Measurements from ENCODE around the gene CCT7. TPM values are rescaled to one million over a fixed set of nuclear protein-coding genes. Genes with fewer than 3 reads are reported as not detected.

Gene CCT7
- polyA plus RNA-seq, 2 of the 4 experiments (the other 2 are of a cell fraction): 685 to 850 TPM

DNA sequence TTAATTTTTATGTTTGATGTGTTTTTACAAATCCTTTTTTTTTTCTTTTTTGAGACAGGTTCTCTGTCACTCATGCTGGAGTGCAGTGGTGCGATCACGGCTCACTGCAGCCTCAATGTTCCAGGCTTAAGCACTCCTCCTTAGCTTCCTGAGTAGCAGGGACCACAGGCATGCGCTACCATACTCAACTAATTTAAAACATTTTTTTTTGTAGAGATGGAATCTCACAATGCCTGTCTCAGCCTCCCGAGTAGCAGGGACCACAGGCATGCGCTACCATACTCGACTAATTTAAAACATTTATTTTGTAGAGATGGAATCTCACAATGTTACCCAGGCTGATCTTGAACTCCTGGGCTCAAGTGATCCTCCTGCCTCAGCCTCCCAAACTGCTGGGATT, 28.5 kb upstream of the CCT7 start:
- ATAC-seq (no peak), DNase-seq (ENCODE audit: low read depth in 1 of 2, low spot score in 1 of 2) (no peak), FAIRE-seq (no peak)
- H3K9me3 ChIP-seq: no peaks in the 10 kb centered on the region
- no peak for TF ChIP-seq NFE2L2 (conservative IDR thresholded peaks at IDR 0.05; ENCODE audit: low read length)
- TF ChIP-seq, protein P1, sequence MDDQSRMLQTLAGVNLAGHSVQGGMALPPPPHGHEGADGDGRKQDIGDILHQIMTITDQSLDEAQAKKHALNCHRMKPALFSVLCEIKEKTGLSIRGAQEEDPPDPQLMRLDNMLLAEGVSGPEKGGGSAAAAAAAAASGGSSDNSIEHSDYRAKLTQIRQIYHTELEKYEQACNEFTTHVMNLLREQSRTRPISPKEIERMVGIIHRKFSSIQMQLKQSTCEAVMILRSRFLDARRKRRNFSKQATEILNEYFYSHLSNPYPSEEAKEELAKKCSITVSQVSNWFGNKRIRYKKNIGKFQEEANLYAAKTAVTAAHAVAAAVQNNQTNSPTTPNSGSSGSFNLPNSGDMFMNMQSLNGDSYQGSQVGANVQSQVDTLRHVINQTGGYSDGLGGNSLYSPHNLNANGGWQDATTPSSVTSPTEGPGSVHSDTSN (IDR thresholded peaks at IDR 0.05): no peak
- no peak overlapping the region for H3K4me2 ChIP-seq
- WGBS (ENCODE audit: missing lambda C conversion rate): 89% methylated on average over 6 of the region's 6 CpGs
- ChIA-PET POLR2A (no interaction called here), CTCF (interaction anchor here (0.6 to 10.2 kb wide), 6 partner anchors 17 to 258 kb away, joined by 3 to 173 read pairs (median 4); no protein-coding TSS in a partner anchor)
- H3K4me1 ChIP-seq: peaks cover 12% of the 10 kb centered on the region
- H3K4me3 ChIP-seq: no peak overlapping the region
- H3K27ac ChIP-seq: no peak overlapping the region

DNA sequence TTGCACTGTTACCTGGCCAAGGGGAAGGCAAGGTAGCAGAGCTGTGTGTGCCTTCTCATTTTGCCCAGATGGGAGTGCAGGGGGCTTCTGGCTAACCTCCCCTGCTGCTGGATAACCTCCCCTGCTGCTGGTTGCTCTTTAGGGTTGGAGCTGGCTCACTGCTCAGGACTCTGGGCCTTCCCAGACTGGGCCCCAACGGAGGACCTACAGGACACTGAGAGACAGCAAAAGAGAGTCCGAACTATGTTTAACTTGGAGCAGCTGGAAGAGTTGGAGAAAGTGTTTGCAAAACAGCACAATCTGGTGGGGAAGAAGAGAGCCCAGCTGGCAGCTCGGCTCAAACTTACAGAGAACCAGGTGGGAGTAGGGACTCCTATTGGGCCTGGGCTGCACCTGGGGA, 25.9 kb upstream of the CCT7 start:
- Histone ChIP-seq H3K9me3 (no peaks in the 10 kb centered on the region), H3K4me2 (no peak overlapping the region), H3K27ac (no peak overlapping the region), H3K4me1 (peaks cover 12% of the 10 kb centered on the region; the same call in 2 of the 3 replicates), H3K4me3 (no peak overlapping the region)
- ATAC-seq: no peak
- ChIA-PET CTCF (interaction anchor here (0.6 to 10.2 kb wide), 7 partner anchors 20 to 1264 kb away, joined by 3 to 173 read pairs (median 5); partner anchors contain the start of gene MRPL53), POLR2A (no interaction called here)
- FAIRE-seq: no peak
- TF ChIP-seq, protein P2, sequence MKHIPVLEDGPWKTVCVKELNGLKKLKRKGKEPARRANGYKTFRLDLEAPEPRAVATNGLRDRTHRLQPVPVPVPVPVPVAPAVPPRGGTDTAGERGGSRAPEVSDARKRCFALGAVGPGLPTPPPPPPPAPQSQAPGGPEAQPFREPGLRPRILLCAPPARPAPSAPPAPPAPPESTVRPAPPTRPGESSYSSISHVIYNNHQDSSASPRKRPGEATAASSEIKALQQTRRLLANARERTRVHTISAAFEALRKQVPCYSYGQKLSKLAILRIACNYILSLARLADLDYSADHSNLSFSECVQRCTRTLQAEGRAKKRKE (CRISPR knock-in tag; IDR thresholded peaks at IDR 0.05; ENCODE audit: low read depth): no peak
- TF ChIP-seq RNF2 (IDR thresholded peaks at IDR 0.05; ENCODE audit: borderline replicate concordance, low read depth): no peak
- TF ChIP-seq PHF8 (IDR thresholded peaks at IDR 0.05; ENCODE audit: borderline replicate concordance, low read depth): no peak
- TF ChIP-seq CHD4 (IDR thresholded peaks at IDR 0.05; ENCODE audit: borderline replicate concordance): no peak
- no peak for TF ChIP-seq RFX5 (IDR thresholded peaks at IDR 0.05)
- TF ChIP-seq HDAC2 (IDR thresholded peaks at IDR 0.05): no peak
- TF ChIP-seq FOXS1 (CRISPR knock-in tag; IDR thresholded peaks at IDR 0.05): no peak
- no peak for TF ChIP-seq JUNB (IDR thresholded peaks at IDR 0.05)
- TF ChIP-seq KDM5A (IDR thresholded peaks at IDR 0.05): no peak
- no peak for TF ChIP-seq EP300 (IDR thresholded peaks at IDR 0.05)
- TF ChIP-seq EHF (CRISPR knock-in tag; IDR thresholded peaks at IDR 0.05): no peak
- TF ChIP-seq TP53 (CRISPR knock-in tag; IDR thresholded peaks at IDR 0.05): no peak
- TF ChIP-seq HOXB5 (CRISPR knock-in tag; IDR thresholded peaks at IDR 0.05): no peak
- no peak for TF ChIP-seq NPAS2 (CRISPR knock-in tag; IDR thresholded peaks at IDR 0.05; ENCODE audit: borderline replicate concordance)
- TF ChIP-seq, protein P3, sequence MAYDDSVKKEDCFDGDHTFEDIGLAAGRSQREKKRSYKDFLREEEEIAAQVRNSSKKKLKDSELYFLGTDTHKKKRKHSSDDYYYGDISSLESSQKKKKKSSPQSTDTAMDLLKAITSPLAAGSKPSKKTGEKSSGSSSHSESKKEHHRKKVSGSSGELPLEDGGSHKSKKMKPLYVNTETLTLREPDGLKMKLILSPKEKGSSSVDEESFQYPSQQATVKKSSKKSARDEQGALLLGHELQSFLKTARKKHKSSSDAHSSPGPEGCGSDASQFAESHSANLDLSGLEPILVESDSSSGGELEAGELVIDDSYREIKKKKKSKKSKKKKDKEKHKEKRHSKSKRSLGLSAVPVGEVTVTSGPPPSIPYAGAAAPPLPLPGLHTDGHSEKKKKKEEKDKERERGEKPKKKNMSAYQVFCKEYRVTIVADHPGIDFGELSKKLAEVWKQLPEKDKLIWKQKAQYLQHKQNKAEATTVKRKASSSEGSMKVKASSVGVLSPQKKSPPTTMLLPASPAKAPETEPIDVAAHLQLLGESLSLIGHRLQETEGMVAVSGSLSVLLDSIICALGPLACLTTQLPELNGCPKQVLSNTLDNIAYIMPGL (CRISPR knock-in tag; IDR thresholded peaks at IDR 0.05; ENCODE audit: borderline replicate concordance): no peak
- TF ChIP-seq, protein P1 (IDR thresholded peaks at IDR 0.05): no peak
- TF ChIP-seq, protein P4, sequence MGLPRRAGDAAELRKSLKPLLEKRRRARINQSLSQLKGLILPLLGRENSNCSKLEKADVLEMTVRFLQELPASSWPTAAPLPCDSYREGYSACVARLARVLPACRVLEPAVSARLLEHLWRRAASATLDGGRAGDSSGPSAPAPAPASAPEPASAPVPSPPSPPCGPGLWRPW (IDR thresholded peaks at IDR 0.05): no peak
- no peak for DNase-seq (ENCODE audit: low read depth in 1 of 2, low spot score in 1 of 2)
- 66% methylated on average over 3 of the region's 3 CpGs for WGBS (ENCODE audit: missing lambda C conversion rate)

DNA sequence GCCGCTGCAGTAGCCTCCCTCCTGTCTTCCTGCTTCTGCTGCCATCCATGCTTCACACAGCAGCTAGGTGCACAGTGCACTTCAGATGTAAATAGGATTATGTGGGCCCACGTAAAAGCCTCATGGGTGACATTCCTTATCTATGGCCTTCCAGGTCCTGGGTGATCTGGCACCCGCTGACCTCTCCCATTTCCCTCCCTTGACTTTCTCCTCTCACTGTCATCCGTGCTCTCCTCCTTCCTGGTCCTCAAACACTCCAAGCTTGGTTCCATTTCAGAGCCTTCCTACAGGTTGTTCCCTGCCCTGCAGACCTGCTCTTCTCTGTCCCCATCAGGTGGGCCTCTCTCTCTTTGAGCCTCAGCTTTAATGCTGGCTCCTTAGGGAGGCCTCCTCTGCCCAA, 24.1 kb upstream of the CCT7 start:
- WGBS (ENCODE audit: missing lambda C conversion rate): 41% methylated on average over 4 of the region's 4 CpGs
- FAIRE-seq (no peak), ATAC-seq (no peak), DNase-seq (ENCODE audit: low read depth in 1 of 2, low spot score in 1 of 2) (no peak)
- Histone ChIP-seq H3K4me2 (no peak overlapping the region), H3K4me1 (peaks cover 8% of the 10 kb centered on the region), H3K27ac (no peak overlapping the region), H3K9me3 (no peaks in the 10 kb centered on the region), H3K4me3 (no peak overlapping the region)
- TF ChIP-seq CBX2 (IDR thresholded peaks at IDR 0.05; ENCODE audit: borderline replicate concordance, low read depth): no peak
- ChIA-PET POLR2A (interaction anchor here (0.5 kb wide), 1 partner anchor 917 kb away, joined by 3 read pairs; no protein-coding TSS in a partner anchor), CTCF (interaction anchor here (1.0 to 10.2 kb wide), 11 partner anchors 8 to 317 kb away, joined by 3 to 173 read pairs (median 5); no protein-coding TSS in a partner anchor)
